Thyroid gland (tissue), 4 donors: ENCODE measurements around the gene HOXA7. TPM values are rescaled to one million over a fixed set of nuclear protein-coding genes. Genes with fewer than 3 reads are reported as not detected.

Experiments used
- DNase-seq, 2 donors: peaks; one replicate each; pipeline ENCODE4 v3.0.0-alpha.2; 2019
- H3K27ac ChIP-seq, 3 donors: fragments of 200-600 bp; sonication (generic); 1 replicate in 2 of 3; 2 replicates in 1 of 3; pipeline ENCODE4 v1.5.1; 2016 to 2019; ENCODE audit warnings: mild to moderate bottlenecking in 1 of 3, moderate library complexity in 1 of 3
- H3K27me3 ChIP-seq: fragments of 200-600 bp; sonication (generic); one replicate; pipeline ENCODE4 v1.5.1; 2019
- H3K36me3 ChIP-seq, 2 donors: fragments of 200-600 bp; sonication (generic); one replicate each; pipeline ENCODE4 v1.5.1; 2016 to 2019
- H3K4me1 ChIP-seq, 2 donors: fragments of 200-600 bp; sonication (generic); one replicate each; pipeline ENCODE4 v1.5.1; 2017 to 2019
- H3K4me3 ChIP-seq, 3 donors: fragments of 200-600 bp; sonication (generic); replicated peaks in 1 of 3; 1 replicate in 2 of 3; 2 replicates in 1 of 3; pipeline ENCODE4 v1.5.1; 2016; ENCODE audit warnings: mild to moderate bottlenecking in 1 of 3
- H3K9me3 ChIP-seq: fragments of 200-600 bp; sonication (generic); one replicate; pipeline ENCODE4 v1.5.1; 2017
- POLR2A ChIP-seq, 2 donors: fragments of 450-650 bp; IDR thresholded peaks; one replicate each; pipeline ENCODE4 v1.6.1; 2017; ENCODE audit warnings: antibody characterized with exemption in 2 of 2, mild to moderate bottlenecking in 2 of 2, moderate library complexity in 1 of 2
- WGBS, 2 donors: methylation state at CpG; one replicate each; pipeline ENCODE4 v1.1.5; 2017; 5-methylcytosine and 5-hydroxymethylcytosine counted together
- intact Hi-C: fragments of 100-400 bp; cut with DNase I; formaldehyde crosslinking; loops from one replicate; pipeline ENCODE4 v1.15.1; 2023
- total RNA-seq, 4 donors: library from RNA; depleted of rRNA; stranded (reverse); fragments of >200 nt; gene quantifications; one replicate each; pipeline ENCODE4 v1.2.3, GENCODE V29; 2016
- TF ChIP-seq, protein P1 (sequence below), 6 experiments: fragments of 200-600 bp in 3 of 6; fragments of 450-650 bp in 3 of 6; sonication (generic) in 3 of 6; IDR thresholded peaks; one replicate each; pipeline ENCODE4 v1.5.1; 2016 to 2019; ENCODE audit warnings: antibody characterized with exemption in 6 of 6, mild to moderate bottlenecking in 2 of 6, inconsistent platforms in 1 of 6, moderate library complexity in 1 of 6

Gene HOXA7
- total RNA-seq, 4 donors from 2014 or later, result 0.34 to 2.1 (median 0.74) TPM

DNA sequence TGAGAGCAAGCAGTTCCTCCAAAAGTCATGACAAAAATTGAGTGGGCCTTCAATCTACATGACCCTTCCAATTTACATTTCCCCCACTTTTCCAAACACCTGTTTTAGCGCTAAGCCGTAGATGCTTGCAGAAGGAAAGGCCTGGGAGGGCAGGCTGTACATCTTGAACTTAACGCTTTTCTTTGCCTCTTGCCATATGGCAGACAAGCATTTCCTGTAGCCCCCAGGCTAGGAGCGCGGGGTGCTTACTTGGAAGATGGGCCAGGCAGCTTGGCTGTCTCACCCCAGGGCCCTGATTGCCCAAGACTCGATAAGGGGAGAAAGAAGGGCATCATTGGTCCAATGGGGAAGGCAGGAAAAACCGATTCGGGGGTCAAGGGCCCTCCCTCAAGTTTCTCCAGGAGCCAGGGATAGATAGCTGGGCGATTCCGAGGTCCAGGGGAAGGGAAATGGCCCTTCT, 15.9 kb upstream of the HOXA7 start:
- Histone ChIP-seq H3K27me3 (peaks cover 93% of the 10 kb centered on the region), H3K4me1 (peaks cover 14 to 30% of the 10 kb centered on the region in 2 donors), H3K9me3 (no peaks in the 10 kb centered on the region), H3K27ac (no peak overlapping the region), H3K4me3 (no peak overlapping the region), H3K36me3 (no peaks in the 10 kb centered on the region)
- no peak for DNase-seq
- intact Hi-C loops, result loop anchor here (10.0 kb wide), 1 partner anchor 1088 kb away; no protein-coding TSS in a partner anchor
- TF ChIP-seq, protein P1, sequence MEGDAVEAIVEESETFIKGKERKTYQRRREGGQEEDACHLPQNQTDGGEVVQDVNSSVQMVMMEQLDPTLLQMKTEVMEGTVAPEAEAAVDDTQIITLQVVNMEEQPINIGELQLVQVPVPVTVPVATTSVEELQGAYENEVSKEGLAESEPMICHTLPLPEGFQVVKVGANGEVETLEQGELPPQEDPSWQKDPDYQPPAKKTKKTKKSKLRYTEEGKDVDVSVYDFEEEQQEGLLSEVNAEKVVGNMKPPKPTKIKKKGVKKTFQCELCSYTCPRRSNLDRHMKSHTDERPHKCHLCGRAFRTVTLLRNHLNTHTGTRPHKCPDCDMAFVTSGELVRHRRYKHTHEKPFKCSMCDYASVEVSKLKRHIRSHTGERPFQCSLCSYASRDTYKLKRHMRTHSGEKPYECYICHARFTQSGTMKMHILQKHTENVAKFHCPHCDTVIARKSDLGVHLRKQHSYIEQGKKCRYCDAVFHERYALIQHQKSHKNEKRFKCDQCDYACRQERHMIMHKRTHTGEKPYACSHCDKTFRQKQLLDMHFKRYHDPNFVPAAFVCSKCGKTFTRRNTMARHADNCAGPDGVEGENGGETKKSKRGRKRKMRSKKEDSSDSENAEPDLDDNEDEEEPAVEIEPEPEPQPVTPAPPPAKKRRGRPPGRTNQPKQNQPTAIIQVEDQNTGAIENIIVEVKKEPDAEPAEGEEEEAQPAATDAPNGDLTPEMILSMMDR (IDR thresholded peaks at IDR 0.05), result no peak
- TF ChIP-seq POLR2A (IDR thresholded peaks at IDR 0.05), result no peak
- 12 to 18% methylated on average over 10 of the region's 10 CpGs for WGBS, 2 donors

DNA sequence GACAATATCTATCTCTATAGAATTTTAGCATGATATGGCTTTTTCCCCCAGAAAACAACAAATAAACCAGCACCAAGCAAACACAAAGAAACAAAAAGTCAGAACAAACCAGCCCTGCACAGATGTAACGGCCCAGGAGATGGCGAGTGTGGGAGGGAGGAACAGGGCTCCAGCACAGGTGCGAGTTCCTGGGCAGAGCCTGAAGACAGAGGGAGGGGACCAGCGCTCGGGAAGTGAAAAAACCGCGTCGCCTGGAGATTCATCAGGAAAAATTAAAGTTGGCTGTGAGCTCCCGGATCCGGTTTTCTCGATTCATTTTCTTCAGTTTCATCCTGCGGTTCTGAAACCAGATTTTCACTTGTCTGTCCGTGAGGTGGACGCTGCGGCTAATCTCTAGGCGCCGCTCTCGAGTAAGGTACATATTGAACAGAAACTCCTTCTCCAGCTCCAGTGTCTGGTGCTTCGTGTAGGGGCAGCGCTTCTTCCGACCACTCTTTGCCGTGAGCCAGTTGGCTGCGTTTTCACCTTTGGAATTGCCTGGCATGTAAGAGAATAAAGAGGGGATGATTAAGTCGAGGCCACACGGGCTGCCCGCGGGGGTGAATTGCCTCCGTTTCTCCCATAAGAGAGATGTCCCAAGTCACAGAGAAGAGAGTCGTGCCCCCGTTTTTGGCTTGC, 15.3 kb upstream of the HOXA7 start:
- Histone ChIP-seq H3K27ac (no peak overlapping the region), H3K4me1 (peaks cover 14 to 30% of the 10 kb centered on the region in 2 donors), H3K9me3 (no peaks in the 10 kb centered on the region), H3K27me3 (peaks cover 97% of the 10 kb centered on the region), H3K4me3 (no peak overlapping the region), H3K36me3 (no peaks in the 10 kb centered on the region)
- WGBS, 2 donors, result 9 to 12% methylated on average over 30 of the region's 30 CpGs
- TF ChIP-seq, protein P1 (IDR thresholded peaks at IDR 0.05), result no peak
- TF ChIP-seq POLR2A (IDR thresholded peaks at IDR 0.05), result no peak
- intact Hi-C loops, result loop anchor here (10.0 kb wide), 1 partner anchor 1087 kb away; no protein-coding TSS in a partner anchor
- DNase-seq, result no peak

DNA sequence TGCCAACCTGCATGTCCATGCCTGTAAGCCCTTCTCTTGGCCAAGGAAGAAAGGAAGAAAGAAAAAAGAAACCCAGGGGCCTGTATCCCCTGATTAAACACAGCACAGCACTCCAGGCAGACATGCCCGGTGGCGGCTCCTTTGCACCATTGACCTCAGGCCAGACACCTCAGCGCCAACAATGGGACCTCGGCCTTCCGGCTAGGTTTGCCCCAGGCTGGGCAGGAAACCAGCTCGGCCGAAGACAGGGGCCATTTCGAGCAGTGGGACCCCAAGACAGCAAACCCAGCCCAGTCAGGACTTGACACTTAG, 14.8 kb upstream of the HOXA7 start:
- Histone ChIP-seq H3K27me3 (peaks cover 97% of the 10 kb centered on the region), H3K27ac (no peak overlapping the region), H3K9me3 (no peaks in the 10 kb centered on the region), H3K36me3 (no peaks in the 10 kb centered on the region), H3K4me3 (no peak overlapping the region), H3K4me1 (peaks cover 14 to 33% of the 10 kb centered on the region in 2 donors)
- DNase-seq, result no peak
- TF ChIP-seq POLR2A (IDR thresholded peaks at IDR 0.05), result no peak
- TF ChIP-seq, protein P1 (IDR thresholded peaks at IDR 0.05), result no peak
- 9 to 22% methylated on average over 8 of the region's 8 CpGs for WGBS, 2 donors
- intact Hi-C loops, result loop anchor here (10.0 kb wide), 1 partner anchor 1086 kb away; no protein-coding TSS in a partner anchor

DNA sequence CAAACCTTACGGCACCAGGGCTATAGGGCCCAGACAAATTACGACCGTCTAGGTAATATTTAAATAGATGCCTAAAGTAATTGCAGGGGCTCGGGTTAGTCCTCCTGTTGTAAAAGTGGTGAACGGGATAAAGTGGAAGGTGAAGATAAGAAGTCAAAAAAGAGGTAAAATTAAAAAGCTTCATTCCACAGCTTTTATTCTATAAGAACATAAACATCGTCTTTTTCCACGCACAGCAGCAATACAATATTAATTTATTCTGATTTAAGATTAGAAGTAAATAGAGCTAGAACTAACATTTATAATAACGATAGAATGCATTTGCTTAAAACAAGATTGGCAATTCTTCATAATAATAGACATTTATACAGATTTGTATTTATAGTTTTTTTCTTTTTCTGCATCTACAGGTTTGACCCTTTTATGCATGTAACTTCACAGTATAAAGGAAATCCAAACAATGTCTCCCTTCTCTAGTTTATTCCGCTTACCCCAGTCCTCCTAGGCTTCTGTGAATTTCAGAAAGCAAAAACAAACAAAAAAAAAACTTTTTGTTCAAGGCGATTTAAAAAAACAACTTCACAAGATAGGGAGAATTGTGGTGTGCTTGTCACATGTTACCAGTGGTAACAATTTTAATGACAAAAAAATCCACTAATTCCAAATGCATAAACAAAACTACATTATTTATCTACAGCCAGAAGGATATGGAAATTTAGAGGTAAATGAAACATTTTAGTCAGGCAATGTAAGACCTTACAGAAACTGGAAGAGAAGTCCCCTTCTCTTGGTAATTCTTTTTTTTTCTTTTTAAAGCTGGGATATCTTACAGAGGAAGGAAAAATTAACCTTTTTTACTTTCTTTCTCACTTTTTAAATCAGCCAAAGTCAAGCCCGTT, 14.2 kb upstream of the HOXA7 start:
- H3K4me1 ChIP-seq, result peaks cover 14 to 35% of the 10 kb centered on the region in 2 donors
- no peak overlapping the region for H3K27ac ChIP-seq
- no peak for DNase-seq

More for the DNA sequence above, 14.2 kb upstream of the HOXA7 start:
- H3K4me3 ChIP-seq, result no peak overlapping the region
- H3K36me3 ChIP-seq, result no peaks in the 10 kb centered on the region
- WGBS, 2 donors, result 18 to 20% methylated on average over 11 of the region's 11 CpGs
- intact Hi-C loops, result loop anchor here (10.0 kb wide), 1 partner anchor 1086 kb away; no protein-coding TSS in a partner anchor
- peaks cover 97% of the 10 kb centered on the region for H3K27me3 ChIP-seq
- no peak for TF ChIP-seq POLR2A (IDR thresholded peaks at IDR 0.05)
- TF ChIP-seq, protein P1 (IDR thresholded peaks at IDR 0.05), result no peak
- H3K9me3 ChIP-seq, result no peaks in the 10 kb centered on the region
